Measurements from ENCODE around the gene SIGMAR1. TPM values are rescaled to one million over a fixed set of nuclear protein-coding genes. Genes with fewer than 3 reads are reported as not detected.
A peak's percentile ranks its signal among the peaks of the same experiment; 100 is the strongest.

SIGMAR1 gene
- total and polyA plus RNA-seq, 4 donors = 116 to 210 (median 178) TPM

DNA sequence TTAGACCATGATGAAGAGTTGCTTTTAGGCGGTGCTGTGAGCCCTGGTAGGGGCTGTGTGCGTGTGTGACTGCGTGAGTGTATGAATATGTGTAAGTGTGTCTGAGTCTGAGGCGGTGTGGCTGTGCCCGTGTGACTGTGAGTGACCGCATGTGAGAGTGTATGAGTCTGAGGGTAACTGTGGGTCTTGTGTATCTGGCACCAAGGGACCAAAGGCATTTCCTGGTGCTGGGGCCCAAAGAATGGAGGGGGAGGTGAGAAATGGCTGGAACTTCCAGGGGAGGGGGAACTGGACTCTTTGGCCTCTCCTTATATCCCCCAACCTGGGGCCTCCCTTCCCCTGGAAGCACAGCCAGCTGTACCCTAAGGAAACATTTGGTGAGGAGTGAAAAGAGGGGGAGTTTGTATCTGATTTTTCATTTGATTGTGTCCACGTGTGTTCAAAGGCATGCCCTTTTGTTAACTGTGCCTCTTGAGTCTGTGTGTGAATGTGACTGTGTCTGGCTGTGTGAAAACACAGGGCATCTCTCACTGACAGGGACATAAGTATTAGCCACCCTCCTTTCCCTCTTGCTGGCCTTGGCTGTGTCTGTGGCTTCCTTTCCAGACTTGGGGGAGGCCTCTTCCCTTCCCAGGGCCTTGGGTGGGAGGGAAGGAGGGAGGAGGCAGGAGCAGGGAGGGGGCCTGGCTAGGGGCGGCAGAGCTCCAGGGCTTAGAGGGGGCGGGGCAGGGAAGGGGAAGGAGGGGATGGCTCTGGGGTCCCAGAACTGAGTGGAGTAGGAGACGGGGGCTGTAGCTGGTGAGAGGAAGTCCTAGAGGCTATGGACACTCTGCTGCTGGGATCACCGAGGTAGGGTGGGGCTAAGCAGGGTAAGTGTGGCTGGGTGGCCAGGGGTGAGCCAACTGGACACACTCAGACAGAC, 15.8 kb upstream of the SIGMAR1 start:
- H3K9me3 ChIP-seq (ENCODE audit: control insufficient read depth in 4 of 4, low read length in 3 of 4) = no peaks in the 10 kb centered on the region
- no peak overlapping the region for H3K4me3 ChIP-seq (ENCODE audit: low read depth in 1 of 3, low read length in 3 of 3)
- H3K27me3 ChIP-seq (ENCODE audit: control insufficient read depth in 4 of 4, insufficient read depth in 4 of 4, low read length in 3 of 4) = no peaks in the 10 kb centered on the region
- no peak overlapping the region for H3K9ac ChIP-seq (ENCODE audit: low read depth in 1 of 2, low read length in 2 of 2)
- no peak for TF ChIP-seq YY1 (IDR thresholded peaks at IDR 0.05)
- TF ChIP-seq, protein P1, sequence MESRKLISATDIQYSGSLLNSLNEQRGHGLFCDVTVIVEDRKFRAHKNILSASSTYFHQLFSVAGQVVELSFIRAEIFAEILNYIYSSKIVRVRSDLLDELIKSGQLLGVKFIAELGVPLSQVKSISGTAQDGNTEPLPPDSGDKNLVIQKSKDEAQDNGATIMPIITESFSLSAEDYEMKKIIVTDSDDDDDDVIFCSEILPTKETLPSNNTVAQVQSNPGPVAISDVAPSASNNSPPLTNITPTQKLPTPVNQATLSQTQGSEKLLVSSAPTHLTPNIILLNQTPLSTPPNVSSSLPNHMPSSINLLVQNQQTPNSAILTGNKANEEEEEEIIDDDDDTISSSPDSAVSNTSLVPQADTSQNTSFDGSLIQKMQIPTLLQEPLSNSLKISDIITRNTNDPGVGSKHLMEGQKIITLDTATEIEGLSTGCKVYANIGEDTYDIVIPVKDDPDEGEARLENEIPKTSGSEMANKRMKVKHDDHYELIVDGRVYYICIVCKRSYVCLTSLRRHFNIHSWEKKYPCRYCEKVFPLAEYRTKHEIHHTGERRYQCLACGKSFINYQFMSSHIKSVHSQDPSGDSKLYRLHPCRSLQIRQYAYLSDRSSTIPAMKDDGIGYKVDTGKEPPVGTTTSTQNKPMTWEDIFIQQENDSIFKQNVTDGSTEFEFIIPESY (IDR thresholded peaks at IDR 0.05) = no peak
- TF ChIP-seq, protein P2, sequence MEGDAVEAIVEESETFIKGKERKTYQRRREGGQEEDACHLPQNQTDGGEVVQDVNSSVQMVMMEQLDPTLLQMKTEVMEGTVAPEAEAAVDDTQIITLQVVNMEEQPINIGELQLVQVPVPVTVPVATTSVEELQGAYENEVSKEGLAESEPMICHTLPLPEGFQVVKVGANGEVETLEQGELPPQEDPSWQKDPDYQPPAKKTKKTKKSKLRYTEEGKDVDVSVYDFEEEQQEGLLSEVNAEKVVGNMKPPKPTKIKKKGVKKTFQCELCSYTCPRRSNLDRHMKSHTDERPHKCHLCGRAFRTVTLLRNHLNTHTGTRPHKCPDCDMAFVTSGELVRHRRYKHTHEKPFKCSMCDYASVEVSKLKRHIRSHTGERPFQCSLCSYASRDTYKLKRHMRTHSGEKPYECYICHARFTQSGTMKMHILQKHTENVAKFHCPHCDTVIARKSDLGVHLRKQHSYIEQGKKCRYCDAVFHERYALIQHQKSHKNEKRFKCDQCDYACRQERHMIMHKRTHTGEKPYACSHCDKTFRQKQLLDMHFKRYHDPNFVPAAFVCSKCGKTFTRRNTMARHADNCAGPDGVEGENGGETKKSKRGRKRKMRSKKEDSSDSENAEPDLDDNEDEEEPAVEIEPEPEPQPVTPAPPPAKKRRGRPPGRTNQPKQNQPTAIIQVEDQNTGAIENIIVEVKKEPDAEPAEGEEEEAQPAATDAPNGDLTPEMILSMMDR (IDR thresholded peaks at IDR 0.05; ENCODE audit: low read depth, low read length, missing input control) = no peak
- TF ChIP-seq RAD21 (IDR thresholded peaks at IDR 0.05) = no peak
- TF ChIP-seq, protein P3, sequence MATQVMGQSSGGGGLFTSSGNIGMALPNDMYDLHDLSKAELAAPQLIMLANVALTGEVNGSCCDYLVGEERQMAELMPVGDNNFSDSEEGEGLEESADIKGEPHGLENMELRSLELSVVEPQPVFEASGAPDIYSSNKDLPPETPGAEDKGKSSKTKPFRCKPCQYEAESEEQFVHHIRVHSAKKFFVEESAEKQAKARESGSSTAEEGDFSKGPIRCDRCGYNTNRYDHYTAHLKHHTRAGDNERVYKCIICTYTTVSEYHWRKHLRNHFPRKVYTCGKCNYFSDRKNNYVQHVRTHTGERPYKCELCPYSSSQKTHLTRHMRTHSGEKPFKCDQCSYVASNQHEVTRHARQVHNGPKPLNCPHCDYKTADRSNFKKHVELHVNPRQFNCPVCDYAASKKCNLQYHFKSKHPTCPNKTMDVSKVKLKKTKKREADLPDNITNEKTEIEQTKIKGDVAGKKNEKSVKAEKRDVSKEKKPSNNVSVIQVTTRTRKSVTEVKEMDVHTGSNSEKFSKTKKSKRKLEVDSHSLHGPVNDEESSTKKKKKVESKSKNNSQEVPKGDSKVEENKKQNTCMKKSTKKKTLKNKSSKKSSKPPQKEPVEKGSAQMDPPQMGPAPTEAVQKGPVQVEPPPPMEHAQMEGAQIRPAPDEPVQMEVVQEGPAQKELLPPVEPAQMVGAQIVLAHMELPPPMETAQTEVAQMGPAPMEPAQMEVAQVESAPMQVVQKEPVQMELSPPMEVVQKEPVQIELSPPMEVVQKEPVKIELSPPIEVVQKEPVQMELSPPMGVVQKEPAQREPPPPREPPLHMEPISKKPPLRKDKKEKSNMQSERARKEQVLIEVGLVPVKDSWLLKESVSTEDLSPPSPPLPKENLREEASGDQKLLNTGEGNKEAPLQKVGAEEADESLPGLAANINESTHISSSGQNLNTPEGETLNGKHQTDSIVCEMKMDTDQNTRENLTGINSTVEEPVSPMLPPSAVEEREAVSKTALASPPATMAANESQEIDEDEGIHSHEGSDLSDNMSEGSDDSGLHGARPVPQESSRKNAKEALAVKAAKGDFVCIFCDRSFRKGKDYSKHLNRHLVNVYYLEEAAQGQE (IDR thresholded peaks at IDR 0.05) = no peak
- no peak for TF ChIP-seq GABPA (IDR thresholded peaks at IDR 0.05 in 1 of 2, conservative IDR thresholded peaks at IDR 0.05 in 1 of 2)
- TF ChIP-seq TAF1 (conservative IDR thresholded peaks at IDR 0.05) = no peak
- TF ChIP-seq, protein P4, sequence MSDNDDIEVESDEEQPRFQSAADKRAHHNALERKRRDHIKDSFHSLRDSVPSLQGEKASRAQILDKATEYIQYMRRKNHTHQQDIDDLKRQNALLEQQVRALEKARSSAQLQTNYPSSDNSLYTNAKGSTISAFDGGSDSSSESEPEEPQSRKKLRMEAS (IDR thresholded peaks at IDR 0.05) = no peak
- TF ChIP-seq EGR1 (IDR thresholded peaks at IDR 0.05; ENCODE audit: low read depth in 2 of 2) = no peak
- no peak for TF ChIP-seq HNF4A (conservative IDR thresholded peaks at IDR 0.05)
- TF ChIP-seq HNF4G (IDR thresholded peaks at IDR 0.05) = no peak
- TF ChIP-seq FOXA2 (IDR thresholded peaks at IDR 0.05) = no peak
- TF ChIP-seq, protein P5, sequence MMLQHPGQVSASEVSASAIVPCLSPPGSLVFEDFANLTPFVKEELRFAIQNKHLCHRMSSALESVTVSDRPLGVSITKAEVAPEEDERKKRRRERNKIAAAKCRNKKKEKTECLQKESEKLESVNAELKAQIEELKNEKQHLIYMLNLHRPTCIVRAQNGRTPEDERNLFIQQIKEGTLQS (IDR thresholded peaks at IDR 0.05) = no peak
- no peak for TF ChIP-seq RXRA (IDR thresholded peaks at IDR 0.05)
- TF ChIP-seq NR2F2 (IDR thresholded peaks at IDR 0.05) = no peak
- TF ChIP-seq SP1 (IDR thresholded peaks at IDR 0.05) = no peak
- TF ChIP-seq FOXA1 (IDR thresholded peaks at IDR 0.05) = no peak
- peak overlapping the region; percentile 8 to 19 for H3K27ac ChIP-seq (ENCODE audit: low read depth in 1 of 2, low read length in 2 of 2)
- no peak for DNase-seq (ENCODE audit: low spot score)
- WGBS = 75% methylated on average over 11 of the region's 11 CpGs
- H3K36me3 ChIP-seq (ENCODE audit: control insufficient read depth in 4 of 4, insufficient read depth in 3 of 4, low read depth in 1 of 4, low read length in 3 of 4) = peaks cover 0 to 14% (median 9%) of the 10 kb centered on the region in 4 donors
- H3K4me1 ChIP-seq (ENCODE audit: control insufficient read depth in 4 of 4, insufficient read depth in 4 of 4, low read length in 3 of 4) = peaks cover 8 to 57% (median 51%) of the 10 kb centered on the region in 4 donors

Measured in liver (tissue), 9 donors.